ENCODE data around the gene UCP3. TPM values are rescaled to one million over a fixed set of nuclear protein-coding genes. Genes with fewer than 3 reads are reported as not detected.

Gene UCP3
- total RNA-seq, 1 donor from 2014 or later: not detected

DNA sequence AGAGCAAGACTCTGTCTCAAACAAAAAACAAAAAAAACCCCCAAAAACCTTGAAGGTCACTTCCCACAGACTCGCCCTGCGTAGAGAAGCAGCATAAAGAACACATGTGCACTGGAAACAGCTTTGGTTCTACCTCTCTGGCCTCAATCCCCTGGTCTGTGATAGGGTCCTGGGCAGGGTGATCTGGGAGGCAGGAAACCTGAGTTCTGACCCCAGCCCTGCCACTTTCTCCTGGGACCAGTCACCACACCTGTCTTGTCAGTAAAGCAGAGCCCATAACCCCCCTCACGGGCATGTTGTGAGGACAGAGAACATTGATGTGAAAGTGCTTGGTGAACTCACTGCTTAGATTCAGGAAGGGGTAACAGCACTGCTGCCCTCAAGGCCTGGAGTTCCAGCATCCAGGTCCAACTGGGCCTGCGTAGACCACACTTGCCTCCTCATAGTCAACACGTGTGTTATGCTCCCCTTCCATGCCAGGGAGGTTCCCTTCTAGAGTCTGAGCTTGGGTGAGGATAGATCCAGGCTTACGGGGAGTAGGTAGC is 37.6 kb downstream of the UCP3 start:
- Histone ChIP-seq H3K27me3 (no peaks in the 10 kb centered on the region), H3K4me3 (no peak overlapping the region), H3K4me1 (no peaks in the 10 kb centered on the region), H3K9me3 (no peaks in the 10 kb centered on the region), H3K27ac (no peak overlapping the region), H3K36me3 (peaks cover 5 to 17% of the 10 kb centered on the region in 2 donors)
- no peak for DNase-seq (ENCODE audit: low spot score in 2 of 2)
- TF ChIP-seq, protein P1, sequence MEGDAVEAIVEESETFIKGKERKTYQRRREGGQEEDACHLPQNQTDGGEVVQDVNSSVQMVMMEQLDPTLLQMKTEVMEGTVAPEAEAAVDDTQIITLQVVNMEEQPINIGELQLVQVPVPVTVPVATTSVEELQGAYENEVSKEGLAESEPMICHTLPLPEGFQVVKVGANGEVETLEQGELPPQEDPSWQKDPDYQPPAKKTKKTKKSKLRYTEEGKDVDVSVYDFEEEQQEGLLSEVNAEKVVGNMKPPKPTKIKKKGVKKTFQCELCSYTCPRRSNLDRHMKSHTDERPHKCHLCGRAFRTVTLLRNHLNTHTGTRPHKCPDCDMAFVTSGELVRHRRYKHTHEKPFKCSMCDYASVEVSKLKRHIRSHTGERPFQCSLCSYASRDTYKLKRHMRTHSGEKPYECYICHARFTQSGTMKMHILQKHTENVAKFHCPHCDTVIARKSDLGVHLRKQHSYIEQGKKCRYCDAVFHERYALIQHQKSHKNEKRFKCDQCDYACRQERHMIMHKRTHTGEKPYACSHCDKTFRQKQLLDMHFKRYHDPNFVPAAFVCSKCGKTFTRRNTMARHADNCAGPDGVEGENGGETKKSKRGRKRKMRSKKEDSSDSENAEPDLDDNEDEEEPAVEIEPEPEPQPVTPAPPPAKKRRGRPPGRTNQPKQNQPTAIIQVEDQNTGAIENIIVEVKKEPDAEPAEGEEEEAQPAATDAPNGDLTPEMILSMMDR (IDR thresholded peaks at IDR 0.05): no peak
- intact Hi-C loops (cut with DNase I): no loop called here

GRCh38 chr11:73969991-73970800 is 38.7 kb downstream of the UCP3 start:
- intact Hi-C loops (cut with DNase I): no loop called here
- H3K4me1 ChIP-seq: no peaks in the 10 kb centered on the region
- no peak overlapping the region for H3K27ac ChIP-seq
- no peaks in the 10 kb centered on the region for H3K9me3 ChIP-seq
- no peak overlapping the region for H3K4me3 ChIP-seq
- no peak for DNase-seq (ENCODE audit: low spot score in 2 of 2)
- TF ChIP-seq, protein P1 (IDR thresholded peaks at IDR 0.05): no peak
- no peaks in the 10 kb centered on the region for H3K27me3 ChIP-seq
- peaks cover 0 to 7% of the 10 kb centered on the region in 2 donors for H3K36me3 ChIP-seq

DNA sequence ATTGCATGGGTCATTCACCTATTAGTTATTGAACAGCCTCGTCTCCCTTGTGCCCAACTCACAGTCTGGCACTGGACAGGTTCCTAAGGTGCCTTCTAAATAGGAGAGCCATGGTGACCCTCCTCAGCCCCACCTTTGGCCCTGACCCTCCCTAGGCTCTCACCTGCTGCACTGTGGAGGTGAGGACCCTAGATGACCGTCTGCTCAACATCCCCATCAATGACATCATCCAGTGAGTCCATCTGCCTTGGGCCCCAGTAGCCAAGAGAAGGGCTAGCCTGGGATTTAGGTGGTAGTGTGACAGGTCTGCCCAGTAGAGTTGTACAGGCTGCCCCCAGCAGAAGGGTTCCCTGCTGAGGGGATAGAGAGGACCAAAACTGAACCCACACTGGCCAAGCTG is 39.8 kb downstream of the UCP3 start:
- Histone ChIP-seq H3K4me1 (peaks cover 0 to 1% of the 10 kb centered on the region in 2 donors), H3K27me3 (no peaks in the 10 kb centered on the region), H3K9me3 (no peaks in the 10 kb centered on the region), H3K36me3 (no peaks in the 10 kb centered on the region), H3K27ac (no peak overlapping the region), H3K4me3 (no peak overlapping the region)
- TF ChIP-seq, protein P1 (IDR thresholded peaks at IDR 0.05): no peak
- intact Hi-C loops (cut with DNase I): no loop called here
- no peak for DNase-seq (ENCODE audit: low spot score in 2 of 2)

DNA sequence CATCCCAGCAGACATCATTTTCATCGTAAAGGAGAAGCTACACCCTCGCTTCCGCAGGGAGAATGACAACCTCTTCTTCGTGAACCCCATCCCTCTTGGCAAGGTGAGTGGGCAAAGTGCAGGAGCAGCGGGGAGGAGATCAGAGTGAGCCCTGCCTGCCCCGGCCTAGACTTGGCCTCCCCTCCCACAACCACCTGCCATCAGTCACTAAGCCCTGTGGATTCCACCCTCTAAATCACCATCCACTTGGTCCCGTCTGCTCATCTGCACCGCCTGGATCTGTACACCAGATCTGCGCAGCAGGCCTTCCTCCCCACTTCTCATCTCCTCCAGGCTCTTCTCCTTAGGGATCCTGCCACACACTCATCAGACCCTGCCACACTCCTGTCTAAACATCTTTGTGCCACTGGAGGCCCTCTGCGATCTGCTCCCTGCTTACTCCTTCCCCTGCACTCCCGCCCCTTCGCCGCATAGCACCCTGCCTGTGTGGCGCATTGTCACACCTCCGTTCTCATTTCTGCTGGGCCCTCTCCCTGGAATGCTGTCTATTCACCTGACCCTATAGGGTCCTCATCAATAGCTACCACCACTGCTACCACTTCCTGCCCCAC is 40.4 kb downstream of the UCP3 start:
- Histone ChIP-seq H3K36me3 (no peaks in the 10 kb centered on the region), H3K9me3 (no peaks in the 10 kb centered on the region), H3K27me3 (no peaks in the 10 kb centered on the region), H3K4me3 (no peak overlapping the region), H3K4me1 (peaks cover 0 to 3% of the 10 kb centered on the region in 2 donors), H3K27ac (no peak overlapping the region)
- intact Hi-C loops (cut with DNase I): no loop called here
- TF ChIP-seq, protein P1 (IDR thresholded peaks at IDR 0.05): no peak
- DNase-seq (ENCODE audit: low spot score in 2 of 2): no peak

DNA sequence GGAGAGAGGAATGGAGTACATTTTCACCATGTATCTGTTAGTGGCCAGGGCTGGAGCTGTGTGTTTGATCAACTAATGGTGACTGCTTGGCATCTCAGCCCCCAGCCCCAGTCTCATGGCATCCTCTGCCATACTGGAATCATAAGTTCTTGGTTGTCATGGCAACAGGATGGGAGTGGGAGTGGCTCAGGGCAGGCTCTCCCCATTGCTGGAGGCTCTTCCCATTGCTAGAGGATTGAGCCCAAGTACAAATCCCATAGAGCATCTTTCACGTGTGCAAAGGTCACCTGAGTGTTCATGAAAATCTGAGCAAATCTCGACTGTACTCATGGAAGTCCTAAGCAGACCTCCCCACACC is 43.1 kb downstream of the UCP3 start:
- no peak overlapping the region for H3K4me3 ChIP-seq
- no peak overlapping the region for H3K27ac ChIP-seq
- peaks cover 0 to 3% of the 10 kb centered on the region in 2 donors for H3K4me1 ChIP-seq
- TF ChIP-seq, protein P1 (IDR thresholded peaks at IDR 0.05): no peak
- no peaks in the 10 kb centered on the region for H3K36me3 ChIP-seq
- DNase-seq (ENCODE audit: low spot score in 2 of 2): no peak
- intact Hi-C loops (cut with DNase I): no loop called here
- H3K9me3 ChIP-seq: no peaks in the 10 kb centered on the region
- H3K27me3 ChIP-seq: no peaks in the 10 kb centered on the region

Measured in ascending aorta (tissue), 2 donors.